ENCODE measurements around the gene DDB1.

DDB1 gene

DNA sequence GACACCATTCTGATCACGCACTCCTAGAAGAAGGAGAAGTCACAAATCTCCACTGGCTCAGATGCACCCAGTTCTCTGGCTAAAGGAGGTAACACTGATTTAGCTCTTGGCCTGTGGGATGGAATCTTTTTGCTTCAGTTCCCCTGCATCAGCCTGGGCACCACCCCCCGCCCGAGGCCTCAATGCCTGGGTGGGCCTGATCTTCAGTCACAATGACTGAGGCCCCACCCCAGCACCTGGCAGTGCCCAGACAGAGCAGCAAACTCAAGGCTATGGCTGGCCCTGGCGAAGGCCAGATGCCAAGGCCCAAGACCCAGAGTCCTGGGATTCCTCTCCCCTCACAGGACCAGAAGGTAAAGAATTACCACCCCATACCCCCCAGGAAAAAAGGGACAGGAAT lies 23.8 kb upstream of the DDB1 start:
- DNase-seq (ENCODE audit: low read depth), result no peak

- DNase-seq (ENCODE audit: low read depth), result no peak
These were observed 21.3 kb upstream of the DDB1 start for GRCh38 chr11:61354208-61354607.

- no peak for DNase-seq (ENCODE audit: low read depth)
These were observed 20.5 kb upstream of the DDB1 start for GRCh38 chr11:61353131-61354067.

- DNase-seq (ENCODE audit: low read depth), result no peak
These were observed 19.1 kb upstream of the DDB1 start for GRCh38 chr11:61352038-61352437.

- DNase-seq (ENCODE audit: low read depth), result no peak
These were observed 17.9 kb upstream of the DDB1 start for GRCh38 chr11:61350803-61351202.

- no peak for DNase-seq (ENCODE audit: low read depth)
These were observed 17.4 kb upstream of the DDB1 start for GRCh38 chr11:61350336-61350735.

DNA sequence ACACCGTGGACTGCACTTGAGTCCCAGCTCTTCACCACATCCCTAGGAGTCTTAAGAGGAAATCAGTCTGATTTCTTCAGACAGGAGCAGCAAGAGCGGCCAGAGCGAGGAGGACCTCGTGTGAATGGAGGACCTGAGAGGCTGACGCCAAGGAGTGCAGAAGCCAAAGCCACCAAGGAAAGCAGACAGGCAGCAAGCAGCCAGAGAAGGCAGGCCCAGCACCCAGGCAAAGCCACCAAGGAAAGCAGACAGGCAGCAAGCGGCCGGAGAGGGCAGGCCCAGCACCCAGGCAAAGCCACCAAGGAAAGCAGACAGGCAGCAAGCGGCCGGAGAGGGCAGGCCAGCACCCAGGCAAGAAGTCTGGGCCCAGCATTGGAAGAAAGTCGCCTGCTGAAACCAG lies 17.0 kb upstream of the DDB1 start:
- DNase-seq (ENCODE audit: low read depth), result no peak

- no peak for DNase-seq (ENCODE audit: low read depth)
These were observed 16.4 kb upstream of the DDB1 start for GRCh38 chr11:61349189-61349751.

- DNase-seq (ENCODE audit: low read depth), result no peak
These were observed 15.1 kb upstream of the DDB1 start for GRCh38 chr11:61347916-61348461.

DNA sequence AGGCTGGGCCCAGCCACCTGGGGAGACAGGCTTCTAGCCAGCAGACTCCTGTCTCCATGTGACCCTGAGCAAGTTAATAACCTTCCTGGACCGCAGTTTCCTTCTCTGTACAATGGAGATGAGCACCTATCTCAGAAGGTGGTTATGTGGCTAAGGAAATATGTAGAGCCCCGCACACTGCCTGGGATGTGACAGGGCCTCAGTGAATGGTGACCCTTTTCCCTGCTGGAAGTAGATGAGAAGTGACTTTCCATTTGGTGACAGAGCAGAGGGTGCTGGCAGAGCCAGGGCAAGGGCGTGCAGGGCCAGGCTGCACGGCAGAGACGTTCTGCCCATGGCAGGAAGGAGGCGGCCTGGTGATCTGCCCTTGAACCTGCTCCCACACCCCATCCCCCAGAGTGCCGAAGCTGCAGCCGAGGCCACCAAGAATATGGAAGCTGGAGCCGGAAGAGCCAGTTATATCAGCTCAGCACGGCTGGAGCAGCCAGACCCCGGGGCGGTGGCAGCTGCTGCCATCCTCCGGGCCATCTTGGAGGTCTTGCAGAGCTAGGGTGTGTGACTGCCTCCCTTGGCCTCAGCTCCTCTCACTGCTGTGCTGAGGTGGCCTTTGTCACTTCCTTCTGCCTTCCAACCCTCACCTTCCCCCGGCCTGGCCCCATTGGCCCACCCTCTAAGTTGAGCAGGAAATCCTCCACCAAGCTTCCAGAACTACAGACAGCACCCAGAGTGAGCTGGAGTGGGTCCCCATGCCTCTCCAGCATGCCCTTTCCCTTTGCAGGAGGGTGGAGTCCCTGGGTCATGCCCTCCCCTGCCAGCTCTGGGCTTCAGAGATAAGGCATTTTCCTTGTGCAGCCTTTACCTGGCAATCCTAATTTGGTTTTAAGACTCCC lies 13.3 kb upstream of the DDB1 start:
- no peak for DNase-seq (ENCODE audit: low read depth)

- no peak for DNase-seq (ENCODE audit: low read depth)
These were observed 12.3 kb upstream of the DDB1 start for GRCh38 chr11:61345170-61345610.

DNA sequence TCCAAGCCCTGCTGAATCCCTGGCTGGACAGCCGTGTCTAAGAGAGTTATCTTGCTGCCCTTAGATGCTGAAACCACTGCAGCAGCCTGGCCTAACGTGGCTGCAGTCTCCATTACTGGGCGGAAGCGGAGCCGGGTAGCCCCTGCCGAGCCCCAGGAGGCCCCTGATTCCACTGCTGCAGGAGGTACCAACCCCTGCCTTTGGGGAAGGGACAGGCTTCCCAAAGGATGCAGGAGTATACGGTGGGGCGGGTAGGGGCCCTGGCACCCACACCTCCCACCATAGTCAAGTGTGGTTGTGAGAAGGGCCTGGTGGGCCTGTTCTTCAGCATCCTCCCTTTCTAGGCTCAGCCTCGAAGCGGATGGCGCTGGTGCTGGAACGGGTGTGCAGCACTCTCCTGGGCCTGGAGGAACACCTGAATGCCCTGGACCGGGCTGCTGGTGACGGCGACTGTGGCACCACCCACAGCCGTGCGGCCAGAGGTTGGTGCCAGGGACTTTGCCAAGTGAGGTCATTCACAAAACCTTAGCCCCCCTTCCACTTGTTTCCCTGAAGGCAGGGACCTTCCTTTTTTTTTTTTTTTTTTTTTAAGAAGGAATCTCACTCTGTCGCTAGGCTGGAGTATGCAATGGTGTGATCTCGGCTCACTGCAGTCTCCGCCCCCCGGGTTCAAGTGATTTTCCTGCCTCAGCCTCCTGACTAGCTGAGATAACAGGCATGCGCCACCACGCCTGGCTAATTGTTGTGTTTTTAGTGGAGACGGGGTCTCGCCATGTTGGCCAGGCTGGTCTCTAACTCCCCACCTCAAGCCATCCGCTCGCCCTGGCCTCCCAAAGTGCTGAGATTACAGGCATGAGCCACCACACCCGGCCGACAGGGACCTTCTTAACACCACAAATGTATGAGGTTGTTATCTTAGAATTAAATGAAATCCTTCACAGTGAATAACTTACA lies 11.2 kb upstream of the DDB1 start:
- DNase-seq (ENCODE audit: low read depth), result no peak

- no peak for DNase-seq (ENCODE audit: low read depth)
These were observed 9.4 kb upstream of the DDB1 start for GRCh38 chr11:61342207-61342803.

GRCh38 chr11:61341706-61342105 lies 8.8 kb upstream of the DDB1 start:
- no peak for DNase-seq (ENCODE audit: low read depth)

- no peak for DNase-seq (ENCODE audit: low read depth)
These were observed 8.1 kb upstream of the DDB1 start for GRCh38 chr11:61340979-61341378.

DNA sequence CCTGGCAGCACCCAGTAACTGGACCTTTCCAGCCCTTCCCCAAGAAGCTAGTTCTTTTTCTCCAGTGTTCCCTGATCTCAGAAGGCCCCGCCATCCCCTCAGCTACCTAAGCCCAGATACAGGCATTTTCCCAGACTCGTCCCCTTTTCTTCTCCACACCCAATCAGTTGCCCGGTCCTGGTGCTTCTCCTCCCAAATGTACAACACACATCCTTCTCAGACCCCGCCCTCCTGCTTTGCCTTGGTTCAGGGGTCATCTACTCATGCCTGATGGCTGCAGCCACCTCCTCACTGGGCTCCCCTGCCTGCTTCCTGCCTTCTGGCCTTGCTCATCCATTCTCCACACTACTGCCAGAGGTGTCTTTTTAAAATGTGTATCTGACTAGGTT lies 6.6 kb upstream of the DDB1 start:
- no peak for DNase-seq (ENCODE audit: low read depth)

GRCh38 chr11:61338783-61339489 lies 6.0 kb upstream of the DDB1 start:
- no peak for DNase-seq (ENCODE audit: low read depth)

DNA sequence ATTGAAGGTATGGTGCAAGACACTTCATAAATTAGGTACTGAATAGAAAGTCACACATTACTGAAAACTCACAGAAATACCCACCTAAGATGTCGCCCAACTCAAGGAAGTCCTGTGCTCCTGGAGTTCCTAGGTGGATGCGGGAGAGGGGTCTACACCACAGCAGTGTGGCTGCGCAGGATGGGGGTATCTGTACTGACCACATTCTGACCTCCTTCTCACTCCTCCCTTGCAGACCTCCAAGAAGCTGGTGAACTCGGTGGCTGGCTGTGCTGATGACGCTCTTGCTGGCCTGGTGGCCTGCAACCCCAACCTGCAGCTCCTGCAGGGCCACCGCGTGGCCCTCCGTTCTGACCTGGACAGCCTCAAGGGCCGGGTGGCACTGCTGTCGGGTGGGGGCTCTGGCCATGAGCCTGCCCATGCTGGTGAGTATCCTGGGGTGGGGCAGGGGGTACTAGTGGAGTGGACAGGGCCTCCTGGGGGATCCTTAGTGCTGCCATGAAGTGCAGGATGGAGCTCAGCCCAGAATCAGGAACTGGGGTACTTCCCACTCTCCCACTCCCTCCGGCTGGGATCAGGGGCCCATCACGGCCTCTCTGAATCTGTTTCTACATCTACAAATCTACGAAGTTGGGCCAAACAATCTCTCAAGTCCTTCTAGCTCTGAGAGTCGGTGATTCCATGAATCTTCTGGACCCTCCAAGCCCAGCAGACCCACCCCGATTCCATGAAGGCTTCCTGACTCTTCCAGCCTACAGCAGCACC lies 5.0 kb upstream of the DDB1 start:
- no peak for DNase-seq (ENCODE audit: low read depth)
